HUES64 (cell line): ENCODE data around the gene PPIL3.

Source experiments
- H3K27ac ChIP-seq: 2 replicates; pipeline ENCODE4 v1.7.0; 2013; ENCODE audit warnings: low read depth, low read length, inconsistent platforms
- H3K27me3 ChIP-seq: 2 replicates; pipeline ENCODE4 v1.6.1; 2013; ENCODE audit warnings: mild to moderate bottlenecking, low read length; ENCODE audit not compliant: insufficient read depth
- H3K36me3 ChIP-seq: 2 replicates; pipeline ENCODE4 v1.6.1; 2013; ENCODE audit warnings: mild to moderate bottlenecking, low read length; ENCODE audit not compliant: insufficient read depth
- H3K4me1 ChIP-seq: 2 replicates; pipeline ENCODE4 v1.6.1; 2013; ENCODE audit warnings: mild to moderate bottlenecking, low read length, moderate library complexity; ENCODE audit not compliant: insufficient read depth
- H3K4me3 ChIP-seq: 2 replicates; pipeline ENCODE4 v1.5.1; 2013; ENCODE audit warnings: mild to moderate bottlenecking, low read length, moderate library complexity
- H3K9ac ChIP-seq: 2 replicates; pipeline ENCODE4 v1.6.1; 2013; ENCODE audit warnings: mild to moderate bottlenecking, low read depth, low read length
- H3K9me3 ChIP-seq: 2 replicates; pipeline ENCODE4 v1.6.1; 2013; ENCODE audit warnings: low read depth, low read length; ENCODE audit not compliant: insufficient read depth
- WGBS: fragments of 150-250, 120-280 bp; methylation state at CpG from one replicate; pipeline ENCODE4 v1.1.7; 2013; ENCODE audit warnings: missing lambda C conversion rate; 5-methylcytosine and 5-hydroxymethylcytosine counted together

Gene PPIL3

DNA sequence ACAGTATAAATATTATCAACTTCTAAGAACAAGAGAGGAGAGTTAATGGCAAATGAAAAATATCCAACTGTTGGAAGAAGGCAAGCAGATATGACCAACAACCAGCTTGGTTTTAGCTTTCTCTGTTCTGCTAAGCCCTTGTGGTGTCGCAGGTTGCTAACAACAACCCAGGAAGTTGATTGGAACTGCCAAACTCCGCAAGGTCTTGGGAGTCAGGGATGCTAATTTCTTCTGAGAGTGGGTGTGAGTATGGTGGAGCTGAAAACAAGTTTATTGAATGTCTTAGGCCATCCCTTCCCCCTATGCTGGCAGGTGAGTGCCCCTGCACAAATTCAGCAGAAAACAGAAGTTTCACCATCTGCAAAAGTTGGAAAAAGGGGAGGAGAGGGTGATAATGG, 59.6 kb downstream of the PPIL3 start:
- 92% methylated on average over 2 of the region's 2 CpGs for WGBS
- peaks cover 2% of the 10 kb centered on the region; the same call in 1 of the 2 replicates for H3K36me3 ChIP-seq
- no peaks in the 10 kb centered on the region for H3K4me1 ChIP-seq
- no peak overlapping the region for H3K4me3 ChIP-seq
- H3K9me3 ChIP-seq, result no peaks in the 10 kb centered on the region
- H3K27ac ChIP-seq, result no peak overlapping the region
- no peak overlapping the region for H3K9ac ChIP-seq
- H3K27me3 ChIP-seq, result no peaks in the 10 kb centered on the region

DNA sequence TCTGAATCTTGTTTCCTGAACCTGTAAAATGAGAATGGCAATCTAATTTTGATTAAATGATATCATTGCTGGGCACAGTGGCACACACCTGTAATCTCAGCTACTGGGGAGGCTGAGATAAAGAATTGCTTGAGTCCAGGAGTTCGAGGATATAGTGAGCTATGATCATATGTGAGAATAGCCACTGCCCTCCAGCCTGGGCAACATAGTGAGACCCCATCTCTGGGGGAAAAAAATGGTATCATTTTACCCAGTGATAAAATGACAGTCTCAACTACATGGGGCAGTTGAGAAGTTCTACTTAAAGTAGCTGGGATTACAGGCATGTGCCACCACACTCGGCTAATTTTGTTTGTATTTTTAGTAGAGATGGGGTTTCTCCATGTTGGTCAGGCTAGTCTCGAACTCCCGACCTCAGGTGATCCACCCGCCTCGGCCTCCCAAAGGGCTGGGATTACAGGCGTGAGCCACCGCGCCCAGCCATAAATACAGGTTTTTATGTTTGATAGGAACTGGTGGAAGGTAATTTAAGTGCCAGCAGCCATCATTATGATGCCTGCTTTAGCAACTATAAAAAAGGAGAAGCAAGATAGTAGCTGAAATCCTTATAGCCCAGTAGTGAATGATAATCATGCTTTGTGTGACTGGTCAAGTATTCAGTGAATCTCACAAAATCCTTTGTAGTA, 60.2 kb downstream of the PPIL3 start:
- 96% methylated on average over 9 of the region's 9 CpGs for WGBS
- Histone ChIP-seq H3K27me3 (no peaks in the 10 kb centered on the region), H3K4me3 (no peak overlapping the region), H3K9me3 (no peaks in the 10 kb centered on the region), H3K27ac (no peak overlapping the region), H3K9ac (no peak overlapping the region), H3K4me1 (no peaks in the 10 kb centered on the region), H3K36me3 (peaks cover 8% of the 10 kb centered on the region)

DNA sequence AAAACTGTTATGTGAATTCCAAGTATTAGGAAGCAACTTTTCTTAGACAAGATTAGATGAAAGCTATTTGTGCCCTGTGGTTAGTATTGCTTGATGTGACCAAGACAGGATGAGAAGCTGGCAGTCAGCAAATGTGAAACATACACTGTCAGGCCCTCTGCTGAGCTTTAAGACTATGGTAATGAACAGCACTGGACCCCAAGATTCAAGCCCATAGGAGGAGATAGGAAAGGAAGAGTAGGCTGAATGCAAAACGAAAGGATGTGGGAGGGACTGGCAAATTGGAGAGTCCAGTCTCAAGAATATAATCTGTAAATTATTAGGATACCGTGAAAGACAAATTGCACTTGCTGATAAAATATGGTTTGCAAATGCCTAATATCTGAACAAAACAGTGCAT, 60.8 kb downstream of the PPIL3 start:
- no peaks in the 10 kb centered on the region for H3K9me3 ChIP-seq
- no peak overlapping the region for H3K9ac ChIP-seq
- no peaks in the 10 kb centered on the region for H3K27me3 ChIP-seq
- 95% methylated on average over 2 of the region's 2 CpGs for WGBS
- H3K4me1 ChIP-seq, result no peaks in the 10 kb centered on the region
- no peak overlapping the region for H3K27ac ChIP-seq
- peaks cover 10% of the 10 kb centered on the region for H3K36me3 ChIP-seq
- no peak overlapping the region for H3K4me3 ChIP-seq

DNA sequence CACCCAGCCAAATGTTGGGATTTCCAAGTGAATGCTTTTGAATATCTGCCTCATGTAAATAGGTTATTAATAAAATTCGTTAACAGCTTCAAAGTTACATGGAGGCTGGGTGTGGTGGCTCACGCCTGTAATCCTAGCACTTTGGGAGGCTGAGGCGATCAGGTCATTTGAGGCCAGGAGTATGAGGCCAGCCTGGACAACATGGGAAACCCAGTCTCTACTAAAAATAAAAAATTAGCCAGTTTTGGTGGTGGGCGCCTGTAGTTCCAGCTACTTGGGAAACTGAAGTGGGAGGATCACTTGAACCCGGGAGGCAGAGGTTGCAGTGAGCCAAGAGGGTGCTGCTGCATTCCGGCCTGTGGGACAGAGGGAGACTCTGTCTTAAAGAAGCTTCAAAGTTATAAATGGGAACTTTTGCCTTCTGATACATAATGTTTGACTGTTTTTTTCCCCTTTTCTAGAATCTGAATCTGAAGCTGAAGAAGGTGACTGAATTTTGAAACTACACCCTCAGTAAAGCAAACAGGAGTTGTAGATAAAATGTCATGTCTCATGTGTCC, 67.1 kb downstream of the PPIL3 start:
- H3K27me3 ChIP-seq, result no peaks in the 10 kb centered on the region
- H3K27ac ChIP-seq, result no peak overlapping the region
- WGBS, result 91% methylated on average over 6 of the region's 6 CpGs
- no peak overlapping the region for H3K9ac ChIP-seq
- no peaks in the 10 kb centered on the region for H3K4me1 ChIP-seq
- H3K4me3 ChIP-seq, result no peak overlapping the region
- no peaks in the 10 kb centered on the region for H3K9me3 ChIP-seq
- peaks cover 63% of the 10 kb centered on the region for H3K36me3 ChIP-seq
